Astrocyte (in vitro differentiated cells and primary cell): ENCODE results near the gene PIK3C2B.

Experiments used
- CTCF ChIP-seq: IDR thresholded peaks from 2 replicates; pipeline ENCODE4 v1.5.1; 2011; ENCODE audit warnings: low read depth, mild to moderate bottlenecking, inconsistent platforms, low read length, moderate library complexity; ENCODE audit not compliant: insufficient read depth
- EZH2 ChIP-seq: IDR thresholded peaks from 2 replicates; pipeline ENCODE4 v1.6.1; 2012; ENCODE audit warnings: mild to moderate bottlenecking, low read length, inconsistent platforms; ENCODE audit not compliant: insufficient read depth

DNA sequence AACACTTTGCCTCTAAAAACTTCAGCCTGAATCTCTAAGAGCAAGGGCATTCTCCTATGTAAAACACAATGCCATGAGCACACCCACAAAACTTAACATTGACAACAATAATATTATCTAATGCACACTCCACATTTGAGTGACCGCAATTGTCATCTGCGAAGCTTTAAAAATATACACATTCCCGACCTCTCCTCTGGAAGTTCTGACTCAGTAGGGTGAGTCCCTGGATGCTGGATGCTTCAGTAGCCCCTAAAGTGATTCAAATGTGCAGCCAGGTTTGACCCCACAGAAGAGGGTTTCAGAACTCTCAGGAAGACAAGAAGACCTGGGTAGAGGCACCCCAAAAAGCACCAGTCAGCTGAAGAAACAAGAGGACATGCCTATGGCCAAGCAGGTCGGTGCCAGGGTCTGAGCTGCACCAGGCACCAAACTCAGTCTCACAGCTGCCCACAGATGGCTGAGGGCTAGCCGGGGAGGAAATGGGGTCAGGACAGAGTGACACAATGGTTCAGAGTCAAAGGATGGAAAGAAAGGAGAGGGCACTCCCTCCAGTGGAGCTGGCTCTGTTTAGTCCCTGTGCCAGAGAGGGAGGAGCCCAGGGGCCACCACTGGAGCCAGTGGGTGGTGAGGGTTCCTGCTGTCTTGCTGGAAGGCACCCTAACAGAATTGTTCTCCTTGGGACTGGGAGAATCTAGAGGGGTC is 17.4 kb downstream of the PIK3C2B start:
- TF ChIP-seq CTCF (no peak), EZH2 (no peak)
